ENCODE results near the gene RPL36.

GRCh38 chr19:5680437-5681368 lies 9.4 kb upstream of the RPL36 start, which contains the start of the genes HSD11B1L and MICOS13:
- TF ChIP-seq EP300 (IDR thresholded peaks at IDR 0.05): no peak
- peak in 1 of 3 experiments; percentile 17 for TF ChIP-seq CTCF (IDR thresholded peaks at IDR 0.05)
- peak; percentile 85 to 94 for TF ChIP-seq POLR2AphosphoS5 (IDR thresholded peaks at IDR 0.05)
